GM23248 (cell line): Measurements from ENCODE around the gene SSRP1. TPM values are rescaled to one million over a fixed set of nuclear protein-coding genes. Genes with fewer than 3 reads are reported as not detected.

Source experiments
- DNase-seq: peaks from one replicate; pipeline ENCODE4 v3.0.0-alpha.2; 2015
- H2AFZ ChIP-seq: fragments of 200-600 bp; sonication (generic); 2 replicates; pipeline ENCODE4 v1.6.1; 2016; ENCODE audit warnings: antibody characterized with exemption
- H3F3A ChIP-seq: fragments of 200-600 bp; sonication (generic); 2 replicates; pipeline ENCODE4 v1.6.1; 2016; ENCODE audit warnings: mild to moderate bottlenecking, antibody characterized with exemption, mixed run types; ENCODE audit not compliant: insufficient read depth
- H3K27ac ChIP-seq: fragments of 200-600 bp; sonication (generic); 2 replicates; pipeline ENCODE4 v1.5.1; 2016; ENCODE audit warnings: mild to moderate bottlenecking
- H3K27me3 ChIP-seq: fragments of 200-600 bp; sonication (generic); replicated peaks from 2 replicates; pipeline ENCODE4 v1.6.1; 2016; ENCODE audit warnings: mild to moderate bottlenecking; ENCODE audit not compliant: insufficient read depth
- H3K36me3 ChIP-seq: fragments of 200-600 bp; sonication (generic); 2 replicates; pipeline ENCODE4 v1.6.1; 2016; ENCODE audit warnings: low read depth, mild to moderate bottlenecking
- H3K4me1 ChIP-seq: fragments of 200-600 bp; sonication (generic); 2 replicates; pipeline ENCODE4 v1.6.1; 2016; ENCODE audit warnings: mild to moderate bottlenecking; ENCODE audit not compliant: insufficient read depth
- H3K4me2 ChIP-seq: fragments of 200-600 bp; sonication (generic); one replicate; pipeline ENCODE4 v1.6.1; 2016; ENCODE audit warnings: mild to moderate bottlenecking; ENCODE audit not compliant: unreplicated experiment
- H3K4me3 ChIP-seq: fragments of 200-600 bp; sonication (generic); 2 replicates; pipeline ENCODE4 v1.5.1; 2016; ENCODE audit warnings: mild to moderate bottlenecking
- H3K79me2 ChIP-seq: fragments of 200-600 bp; sonication (generic); 2 replicates; pipeline ENCODE4 v1.6.1; 2016; ENCODE audit warnings: mild to moderate bottlenecking; ENCODE audit not compliant: insufficient read depth
- H3K9ac ChIP-seq: fragments of 200-600 bp; sonication (generic); 2 replicates; pipeline ENCODE4 v1.6.1; 2016; ENCODE audit warnings: mild to moderate bottlenecking
- H3K9me2 ChIP-seq: fragments of 200-600 bp; sonication (generic); 2 replicates; pipeline ENCODE4 v1.6.1; 2016; ENCODE audit warnings: mixed run types, mild to moderate bottlenecking, moderate library complexity; ENCODE audit not compliant: insufficient read depth
- H3K9me3 ChIP-seq: fragments of 200-600 bp; sonication (generic); one replicate; pipeline ENCODE4 v1.6.1; 2017; ENCODE audit warnings: low read depth
- H4K20me1 ChIP-seq: fragments of 200-600 bp; sonication (generic); 2 replicates; pipeline ENCODE4 v1.6.0; 2016; ENCODE audit not compliant: insufficient read depth
- EZH2 ChIP-seq: fragments of 200-600 bp; sonication (generic); IDR thresholded peaks from 2 replicates; pipeline ENCODE4 v1.6.1; 2018; ENCODE audit warnings: antibody characterized with exemption, mild to moderate bottlenecking; ENCODE audit not compliant: insufficient read depth, poor library complexity, severe bottlenecking
- EZH2phosphoT487 ChIP-seq: fragments of 200-600 bp; sonication (generic); IDR thresholded peaks from 2 replicates; pipeline ENCODE4 v1.6.1; 2018; ENCODE audit warnings: antibody characterized with exemption, moderate library complexity, mild to moderate bottlenecking, low read depth; ENCODE audit not compliant: insufficient read depth
- WGBS, 2 experiments: methylation state at CpG; one replicate each; pipeline ENCODE4 v1.1.6; 2015 to 2017; ENCODE audit warnings: low lambda C conversion rate in 2 of 2, low coverage in 1 of 2; ENCODE audit errors: missing lambda C conversion rate in 2 of 2; 5-methylcytosine and 5-hydroxymethylcytosine counted together
- in situ Hi-C: fragments of 300-500 bp; cut with MboI; formaldehyde crosslinking; loops from 2 replicates; pipeline ENCODE4 v1.15.0; 2020
- polyA plus RNA-seq: library from polyadenylated mRNA; unstranded; fragments of >200 nt; fragmentation: Nextera tagmentation; extraction: Ambion mirVana; gene quantifications from 2 replicates; pipeline ENCODE4 v1.2.1, GENCODE V29; 2016
- total RNA-seq: library from RNA; depleted of rRNA; stranded (reverse); fragments of >200 nt; shearing (Covaris generic); gene quantifications from 2 replicates; pipeline ENCODE4 v1.2.3, GENCODE V29; 2014

Gene SSRP1
- total and polyA plus RNA-seq, 2 experiments from 2014 or later = 29.3 to 76.2 TPM

- Histone ChIP-seq H3K36me3 (peaks cover 17% of the 10 kb centered on the region), H3K9me3 (no peaks in the 10 kb centered on the region), H3K27ac (no peak overlapping the region), H3K4me2 (no peak overlapping the region), H3K9me2 (no peaks in the 10 kb centered on the region), H3K79me2 (peaks cover 55% of the 10 kb centered on the region), H4K20me1 (no peaks in the 10 kb centered on the region), H3F3A (peaks cover 34% of the 10 kb centered on the region), H3K4me3 (no peak overlapping the region), H3K4me1 (peaks cover 20% of the 10 kb centered on the region), H3K27me3 (no peaks in the 10 kb centered on the region), H3K9ac (no peak overlapping the region), H2AFZ (no peak overlapping the region)
- 83% methylated on average over 9 of the region's 9 CpGs for WGBS, 2 experiments
- TF ChIP-seq EZH2 (no peak), EZH2phosphoT487 (no peak)
- in situ Hi-C loops = no loop called here
- DNase-seq = no peak
These were observed 5.7 kb downstream of the SSRP1 start for GRCh38 chr11:57330029-57330428.

GRCh38 chr11:57327721-57328120 lies 8.0 kb downstream of the SSRP1 start:
- H3K79me2 ChIP-seq = peaks cover 48% of the 10 kb centered on the region
- H3F3A ChIP-seq = peaks cover 46% of the 10 kb centered on the region
- peaks cover 17% of the 10 kb centered on the region for H3K36me3 ChIP-seq
- DNase-seq = no peak
- H3K27me3 ChIP-seq = no peaks in the 10 kb centered on the region
- 98 to 99% methylated on average over 5 of the region's 5 CpGs for WGBS, 2 experiments
- no peak overlapping the region for H2AFZ ChIP-seq
- H3K4me2 ChIP-seq = no peak overlapping the region
- H3K4me1 ChIP-seq = peaks cover 17% of the 10 kb centered on the region
- TF ChIP-seq EZH2 (no peak), EZH2phosphoT487 (no peak)
- H3K9ac ChIP-seq = no peak overlapping the region
- H3K4me3 ChIP-seq = no peak overlapping the region
- in situ Hi-C loops = no loop called here
- no peaks in the 10 kb centered on the region for H3K9me3 ChIP-seq
- no peaks in the 10 kb centered on the region for H4K20me1 ChIP-seq
- no peaks in the 10 kb centered on the region for H3K9me2 ChIP-seq
- no peak overlapping the region for H3K27ac ChIP-seq

GRCh38 chr11:57325735-57326048 lies 10.0 kb downstream of the SSRP1 start:
- 41 to 57% methylated on average over 6 of the region's 6 CpGs for WGBS, 2 experiments
- H3K36me3 ChIP-seq = peaks cover 22% of the 10 kb centered on the region
- H3K9me3 ChIP-seq = no peaks in the 10 kb centered on the region

GRCh38 chr11:57324886-57325734 lies 10.6 kb downstream of the SSRP1 start, which contains the start of gene TNKS1BP1:
TSS of gene TNKS1BP1 (minus strand) at chr11:57324952. CDS start at chr11:57321885, 3,067 bp downstream.
- peak within 1 kb of the TSS; percentile 73 for H2AFZ ChIP-seq
- H3K36me3 ChIP-seq = peaks cover 25% of the 10 kb centered on the region; the same call in 1 of the 2 replicates
- H3K4me2 ChIP-seq = peak within 1 kb of the TSS; percentile 89
- peak; percentile 99 for DNase-seq
- H3K4me3 ChIP-seq = peak within 1 kb of the TSS; percentile 89
- TF ChIP-seq EZH2 = no peak
- no peak for TF ChIP-seq EZH2phosphoT487
- no peaks in the 10 kb centered on the region for H3K27me3 ChIP-seq
- in situ Hi-C loops = no loop called here
- no peaks in the 10 kb centered on the region for H3K9me2 ChIP-seq
- peaks cover 32% of the 10 kb centered on the region for H3K4me1 ChIP-seq
- no peaks in the 10 kb centered on the region for H3K9me3 ChIP-seq
- 0 out of 2 replicates have a peak, but pooled peaks cover 3% of the 10 kb centered on the region for H4K20me1 ChIP-seq
- peaks cover 46% of the 10 kb centered on the region for H3K79me2 ChIP-seq
- peak within 1 kb of the TSS; percentile 96 for H3K9ac ChIP-seq
- peaks cover 61% of the 10 kb centered on the region for H3F3A ChIP-seq
- 0 to 2% methylated on average over 45 to 61 of the region's 61 CpGs for WGBS, 2 experiments
- peak within 1 kb of the TSS; percentile 99 for H3K27ac ChIP-seq

More at GRCh38 chr11:57325735-57326048, 10.0 kb downstream of the SSRP1 start:
- Histone ChIP-seq H3K27ac (peak overlapping the region; percentile 99), H3K9me2 (no peaks in the 10 kb centered on the region), H3F3A (peaks cover 61% of the 10 kb centered on the region), H3K9ac (peak overlapping the region; percentile 96), H3K4me3 (peak overlapping the region; percentile 89), H3K27me3 (no peaks in the 10 kb centered on the region), H2AFZ (peak overlapping the region; percentile 73), H3K4me1 (peaks cover 27% of the 10 kb centered on the region), H3K4me2 (peak overlapping the region; percentile 89), H4K20me1 (0 out of 2 replicates have a peak, but pooled peaks cover 2% of the 10 kb centered on the region), H3K79me2 (peaks cover 46% of the 10 kb centered on the region)
- no peak for DNase-seq
- TF ChIP-seq EZH2 (no peak), EZH2phosphoT487 (no peak)
- in situ Hi-C loops = no loop called here
